Suprapubic skin (tissue), 3 donors: ENCODE measurements around the gene UNCX.

ENCODE experiments used
- EP300 ChIP-seq: sonication (generic); formaldehyde crosslinking; IDR thresholded peaks from one replicate; pipeline ENCODE4 v1.6.1; 2017; ENCODE audit warnings: antibody characterized with exemption
- TF ChIP-seq, protein P1 (sequence below), 2 donors: fragments of 200-600 bp in 1 of 2; fragments of 450-650 bp in 1 of 2; sonication (generic) in 1 of 2; IDR thresholded peaks; one replicate each; pipeline ENCODE4 v1.5.1; 2016 to 2019; ENCODE audit warnings: antibody characterized with exemption in 2 of 2, mild to moderate bottlenecking in 1 of 2, moderate library complexity in 1 of 2

DNA sequence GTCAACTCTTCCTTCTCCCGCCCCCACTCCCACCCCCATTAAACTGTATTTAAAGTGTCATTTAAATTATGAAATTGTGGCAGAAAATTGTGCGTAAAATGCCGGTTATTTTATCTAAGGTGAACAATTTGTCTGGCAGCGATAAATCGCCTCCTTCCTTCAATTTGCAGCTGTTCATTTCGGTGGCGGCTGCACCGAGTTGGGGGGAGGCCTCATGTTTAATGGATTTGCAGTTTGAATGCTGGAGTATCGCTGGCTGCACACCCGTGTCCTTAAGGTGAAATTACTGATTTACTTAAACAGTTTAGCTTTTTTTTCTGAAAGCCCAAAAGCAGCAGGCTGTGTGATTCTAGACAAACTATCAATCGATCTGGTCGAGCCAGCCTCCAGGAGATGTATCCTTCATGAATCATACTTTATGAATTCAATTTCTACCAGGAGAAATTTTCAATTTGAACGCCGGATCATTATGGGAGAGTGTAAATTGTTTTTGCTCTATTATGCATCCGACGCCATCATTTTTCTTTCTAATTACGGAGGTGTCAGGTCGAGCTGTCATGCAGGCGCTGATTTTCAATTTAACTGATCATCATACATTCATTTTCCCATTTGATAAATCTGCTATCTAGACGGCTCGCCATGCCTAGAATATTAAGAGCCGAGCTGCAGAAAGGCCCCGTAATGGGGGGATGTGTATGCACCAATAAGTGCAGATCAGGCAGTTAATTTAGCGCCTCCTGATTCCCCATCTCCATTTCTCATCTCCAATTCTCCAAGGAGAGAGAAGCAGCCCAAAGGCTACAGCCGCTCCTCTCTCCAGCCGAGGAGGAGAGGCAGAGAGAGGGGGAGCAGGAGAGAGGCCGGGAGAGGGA lies 6.5 kb downstream of the UNCX start:
- TF ChIP-seq, protein P1, sequence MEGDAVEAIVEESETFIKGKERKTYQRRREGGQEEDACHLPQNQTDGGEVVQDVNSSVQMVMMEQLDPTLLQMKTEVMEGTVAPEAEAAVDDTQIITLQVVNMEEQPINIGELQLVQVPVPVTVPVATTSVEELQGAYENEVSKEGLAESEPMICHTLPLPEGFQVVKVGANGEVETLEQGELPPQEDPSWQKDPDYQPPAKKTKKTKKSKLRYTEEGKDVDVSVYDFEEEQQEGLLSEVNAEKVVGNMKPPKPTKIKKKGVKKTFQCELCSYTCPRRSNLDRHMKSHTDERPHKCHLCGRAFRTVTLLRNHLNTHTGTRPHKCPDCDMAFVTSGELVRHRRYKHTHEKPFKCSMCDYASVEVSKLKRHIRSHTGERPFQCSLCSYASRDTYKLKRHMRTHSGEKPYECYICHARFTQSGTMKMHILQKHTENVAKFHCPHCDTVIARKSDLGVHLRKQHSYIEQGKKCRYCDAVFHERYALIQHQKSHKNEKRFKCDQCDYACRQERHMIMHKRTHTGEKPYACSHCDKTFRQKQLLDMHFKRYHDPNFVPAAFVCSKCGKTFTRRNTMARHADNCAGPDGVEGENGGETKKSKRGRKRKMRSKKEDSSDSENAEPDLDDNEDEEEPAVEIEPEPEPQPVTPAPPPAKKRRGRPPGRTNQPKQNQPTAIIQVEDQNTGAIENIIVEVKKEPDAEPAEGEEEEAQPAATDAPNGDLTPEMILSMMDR (IDR thresholded peaks at IDR 0.05): no peak
- TF ChIP-seq EP300: no peak
